ENCODE data around the gene UBE2D3. TPM values are rescaled to one million over a fixed set of nuclear protein-coding genes. Genes with fewer than 3 reads are reported as not detected.

The UBE2D3 gene
- total RNA-seq, 1 experiment from 2014 or later: 701 TPM

DNA sequence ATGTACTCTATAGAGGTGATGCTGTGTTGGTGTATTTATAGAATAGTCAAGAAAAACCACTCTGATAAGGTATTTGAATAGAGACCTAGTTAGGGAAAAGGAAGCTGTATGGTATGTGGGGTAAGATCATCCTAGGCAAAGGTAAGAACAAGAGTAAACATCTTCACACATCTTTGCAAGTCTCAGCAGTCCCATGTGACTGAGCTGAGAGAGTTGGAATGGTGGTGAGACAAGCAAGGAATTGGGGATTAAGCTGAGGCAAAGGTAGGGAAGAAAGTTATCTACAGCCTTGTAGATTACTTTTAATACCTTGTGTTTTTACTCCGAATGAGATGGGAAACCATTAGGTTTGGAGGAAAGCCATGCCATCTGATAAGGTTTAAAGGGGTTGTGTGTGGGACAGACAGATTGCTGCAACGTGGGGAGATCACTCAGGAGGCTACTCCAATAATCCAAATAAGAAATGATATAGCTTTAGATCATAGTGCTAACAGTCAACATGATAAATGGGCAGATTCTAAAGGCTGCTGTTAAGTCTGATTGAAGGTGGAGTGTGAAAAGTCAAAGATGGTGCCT is 34.9 kb downstream of the UBE2D3 start:
- DNase-seq (ENCODE audit: low read depth): no peak

DNA sequence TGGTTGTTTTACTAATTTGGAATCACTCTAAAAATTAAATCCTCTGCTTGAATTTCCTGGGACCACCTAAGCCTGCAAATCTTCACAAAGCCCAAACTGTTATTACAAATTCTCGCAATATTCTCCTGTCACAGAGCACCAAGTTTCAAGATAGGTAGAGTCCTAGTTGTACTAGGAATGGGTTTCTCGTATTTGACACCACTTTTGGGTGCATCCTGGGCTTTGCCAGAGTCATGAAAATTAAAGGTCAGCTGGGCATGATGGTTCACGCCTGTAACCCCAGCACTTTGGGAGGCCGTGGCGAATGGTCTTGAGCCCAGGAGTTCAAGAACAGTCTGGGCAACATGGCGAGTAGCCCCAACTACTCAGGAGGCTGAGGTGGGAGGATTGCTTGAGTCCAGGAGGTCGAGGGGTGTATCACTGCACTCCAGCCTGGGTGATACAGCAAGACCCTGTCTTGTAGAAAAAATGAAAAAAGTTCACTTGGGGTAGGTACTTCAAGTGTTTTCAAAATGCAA is 36.0 kb downstream of the UBE2D3 start:
- DNase-seq (ENCODE audit: low read depth): no peak

DNA sequence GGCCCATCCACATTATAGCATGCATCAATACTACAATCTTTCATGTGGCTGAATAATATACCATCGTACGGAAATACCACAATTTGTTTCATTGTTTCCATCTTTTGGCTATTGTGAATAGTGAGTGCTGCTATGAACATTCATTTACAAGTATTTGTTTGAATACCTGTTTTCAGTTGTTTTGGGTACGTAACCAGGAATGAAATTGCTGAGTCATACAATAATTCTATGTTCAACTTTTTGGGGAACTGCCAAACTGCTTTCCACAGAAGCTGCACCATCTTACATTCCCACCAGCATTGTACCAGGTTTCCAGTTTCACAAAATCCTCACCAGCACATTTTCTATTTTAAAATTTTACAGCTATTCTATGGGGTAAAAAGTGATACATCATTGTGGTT is 38.0 kb downstream of the UBE2D3 start:
- DNase-seq (ENCODE audit: low read depth): peak; percentile 50

DNA sequence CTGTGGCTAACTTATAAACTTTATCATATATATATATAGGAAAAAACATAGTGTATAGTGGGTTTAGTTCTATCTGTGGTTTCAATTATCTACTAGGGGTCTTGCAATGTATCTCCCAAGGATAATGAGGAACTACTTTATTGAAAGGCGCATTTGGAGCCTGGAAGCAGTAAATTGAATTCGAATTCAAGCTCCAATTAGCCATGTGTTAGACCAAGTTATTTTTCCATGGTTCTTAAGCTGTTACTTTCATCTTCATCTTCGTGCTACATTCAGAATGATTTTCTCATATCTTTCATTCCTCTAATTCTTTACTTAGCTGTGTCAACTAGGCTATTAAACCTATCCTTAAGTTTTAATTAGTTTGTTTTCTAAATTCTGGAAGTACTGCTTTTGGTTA is 39.4 kb downstream of the UBE2D3 start:
- no peak for DNase-seq (ENCODE audit: low read depth)

DNA sequence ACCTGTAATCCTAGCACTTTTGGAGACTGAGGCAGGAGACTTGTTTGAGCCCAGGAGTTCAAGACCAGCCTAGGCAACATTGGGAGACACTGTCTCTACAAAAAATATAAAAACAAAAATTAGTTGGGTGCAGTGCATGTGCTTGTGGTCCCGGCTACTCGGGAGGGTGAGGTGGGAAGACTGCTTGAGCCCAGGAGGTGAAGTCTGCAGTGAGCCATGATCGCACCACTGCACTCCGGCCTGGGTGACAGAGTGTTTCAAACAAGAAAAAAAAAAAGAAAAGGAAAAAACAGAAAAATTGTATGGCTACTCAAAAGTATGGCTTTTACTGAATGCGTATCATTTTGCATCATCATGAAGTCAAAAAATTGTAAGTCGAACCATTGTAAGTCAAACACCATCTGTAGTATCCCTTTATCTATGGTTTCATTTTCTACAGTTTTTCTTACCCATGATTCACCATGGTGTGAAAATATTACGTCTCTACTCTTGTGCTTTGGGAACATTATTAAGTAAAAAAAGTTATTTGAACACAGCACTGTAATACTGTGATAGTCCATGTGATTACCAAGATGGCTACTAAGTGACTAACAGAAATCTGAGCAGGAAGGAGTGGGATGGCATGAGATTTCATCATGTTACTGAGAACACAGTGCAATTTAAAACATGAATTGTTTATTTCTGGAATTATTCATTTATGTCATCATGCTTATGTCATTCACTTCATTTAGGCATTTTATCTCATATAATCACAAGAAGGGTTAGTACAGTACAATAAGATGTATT is 40.1 kb downstream of the UBE2D3 start:
- DNase-seq (ENCODE audit: low read depth): no peak

DNA sequence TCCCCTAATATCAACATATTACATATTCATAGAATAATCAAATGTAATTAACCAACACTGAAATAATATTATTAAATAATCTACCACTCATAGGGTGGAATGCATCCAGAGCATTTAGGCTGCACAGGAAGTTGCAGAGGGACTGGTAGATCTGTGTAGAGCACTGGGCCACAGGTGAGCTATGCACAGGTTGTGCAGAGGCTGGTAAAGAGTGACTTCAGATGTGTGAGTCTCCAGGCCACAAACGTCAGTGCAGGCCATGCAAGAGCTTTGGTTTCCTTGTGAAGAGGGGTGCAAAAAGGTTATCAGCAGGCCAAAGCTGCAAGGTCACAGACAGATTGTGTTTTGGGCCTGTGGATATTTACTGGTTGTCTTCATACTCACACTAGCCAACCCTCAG is 41.1 kb downstream of the UBE2D3 start:
- no peak for DNase-seq (ENCODE audit: low read depth)

DNA sequence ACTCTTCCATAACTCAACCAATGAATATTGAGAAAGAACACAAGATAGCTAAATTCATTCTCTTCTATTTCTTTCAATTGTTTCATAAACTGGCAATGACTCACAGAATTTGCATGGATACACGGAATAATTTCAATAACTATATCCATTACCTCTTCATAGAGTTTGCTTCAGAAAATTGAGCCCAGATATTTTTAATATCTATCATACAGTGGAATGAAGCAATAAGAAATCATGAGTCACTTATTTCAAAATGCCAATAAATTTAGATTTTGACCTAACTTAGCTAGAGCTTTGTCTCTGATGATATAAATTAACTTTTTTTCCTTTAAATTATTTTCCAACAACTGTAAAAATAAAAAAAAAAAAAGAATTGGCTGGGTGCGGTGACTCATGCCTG is 44.3 kb downstream of the UBE2D3 start:
- DNase-seq (ENCODE audit: low read depth): no peak

DNA sequence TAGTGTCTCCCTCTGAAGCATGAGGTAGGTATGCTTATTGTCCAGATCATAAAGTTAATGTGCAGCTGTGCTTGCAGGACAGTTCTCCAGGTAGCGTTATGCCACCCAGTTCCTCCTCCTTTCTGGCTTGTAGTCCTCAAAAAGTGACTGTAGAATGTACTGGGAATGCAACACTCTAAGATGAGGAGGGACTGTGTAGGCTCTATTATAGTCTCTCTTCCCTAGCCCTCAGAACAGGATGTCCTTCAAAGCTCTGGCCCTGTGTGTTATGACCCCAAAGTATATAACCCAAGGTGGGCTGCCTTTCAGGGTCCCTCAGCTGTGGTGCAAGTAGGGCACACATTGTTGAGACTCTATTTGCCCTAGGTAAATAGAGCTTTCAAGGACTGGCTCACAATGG is 45.8 kb downstream of the UBE2D3 start:
- DNase-seq (ENCODE audit: low read depth): no peak

DNA sequence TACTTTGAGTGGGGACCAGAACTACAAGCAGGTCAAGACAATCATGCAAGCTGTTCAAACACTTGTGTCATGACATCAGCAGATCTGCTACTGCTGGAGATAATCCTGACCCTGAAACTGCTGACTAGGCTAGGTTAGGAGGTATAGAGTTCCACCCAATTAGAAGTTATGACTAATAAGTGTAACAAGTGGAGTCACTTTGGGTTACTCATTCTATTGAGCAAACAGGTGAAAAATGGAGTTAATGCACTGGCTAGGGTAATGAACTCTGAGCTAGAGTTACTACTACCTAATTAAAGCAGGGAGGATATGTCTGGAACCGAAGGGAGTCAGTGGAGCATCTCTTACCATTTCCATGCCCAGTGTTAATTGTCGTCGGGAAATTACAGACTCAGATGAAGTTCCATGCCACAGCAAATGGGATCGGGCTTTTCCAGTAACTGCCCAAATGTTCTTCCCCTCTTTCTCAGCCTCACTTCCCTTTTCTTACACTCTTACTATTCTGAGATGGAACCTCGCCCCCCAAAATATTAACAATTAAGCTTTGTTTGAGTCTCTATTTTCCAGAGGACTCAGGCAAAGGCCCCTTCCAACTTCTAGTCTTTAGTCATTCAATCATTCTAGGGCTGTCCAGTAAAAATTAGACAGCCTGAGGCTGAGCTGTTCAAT is 46.7 kb downstream of the UBE2D3 start:
- DNase-seq (ENCODE audit: low read depth): peak; percentile 62

DNA sequence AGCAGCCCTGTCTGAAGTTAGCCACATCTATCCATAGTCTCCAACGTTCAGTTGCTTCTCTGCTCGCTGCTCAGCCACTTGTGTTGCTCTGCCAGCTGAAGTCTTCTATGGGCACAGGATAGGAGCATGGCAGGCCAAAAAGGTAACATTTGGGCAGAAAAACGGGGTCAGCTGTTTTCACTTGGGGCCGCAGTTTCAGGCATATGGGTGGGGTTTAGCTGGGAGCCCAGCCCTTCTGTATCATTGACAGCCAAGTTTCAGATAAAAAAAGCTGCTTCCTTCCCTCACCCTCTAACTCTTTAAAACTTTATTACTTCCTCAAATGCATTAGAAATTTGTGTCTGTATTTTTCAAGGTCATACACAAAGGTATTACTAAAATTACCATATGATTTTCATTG is 48.1 kb downstream of the UBE2D3 start:
- DNase-seq (ENCODE audit: low read depth): no peak

DNA sequence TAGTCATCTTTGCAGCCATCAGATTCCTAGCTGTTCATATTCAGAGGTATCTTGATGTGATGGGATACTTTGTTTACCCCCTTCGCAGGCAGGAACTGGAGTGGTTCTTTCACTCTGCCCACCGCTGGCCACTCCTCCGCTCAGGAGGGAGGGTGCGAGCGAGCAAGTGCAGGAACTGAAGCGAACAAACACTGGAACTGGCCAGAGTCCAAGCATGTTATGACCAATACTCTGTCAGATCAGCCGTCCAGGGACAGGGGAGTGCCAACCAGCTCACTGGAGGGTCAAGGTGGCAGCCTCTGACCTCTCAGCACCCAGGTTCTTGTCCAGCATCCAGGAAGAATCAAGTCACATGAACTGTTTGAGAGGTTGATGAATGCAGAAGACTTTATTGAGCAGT is 48.6 kb downstream of the UBE2D3 start:
- DNase-seq (ENCODE audit: low read depth): no peak

DNA sequence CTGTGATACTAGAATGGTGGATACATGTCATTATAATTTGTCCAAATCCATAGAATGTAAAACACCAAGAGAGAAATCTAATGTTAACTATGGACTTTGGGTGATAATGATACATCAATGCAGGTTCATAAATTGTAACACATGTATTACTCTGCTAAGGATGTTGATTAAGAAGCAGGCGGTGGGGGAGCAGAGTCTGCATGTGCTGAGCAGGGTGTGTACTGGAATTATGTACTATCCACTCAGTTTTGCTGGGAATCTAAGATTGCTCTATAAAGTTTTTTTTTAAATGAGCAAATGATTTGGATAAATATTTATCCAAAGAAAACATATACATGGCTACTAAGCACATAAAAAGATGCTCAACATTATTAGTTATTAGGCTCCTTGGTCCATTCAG is 51.5 kb downstream of the UBE2D3 start:
- no peak for DNase-seq (ENCODE audit: low read depth)

DNA sequence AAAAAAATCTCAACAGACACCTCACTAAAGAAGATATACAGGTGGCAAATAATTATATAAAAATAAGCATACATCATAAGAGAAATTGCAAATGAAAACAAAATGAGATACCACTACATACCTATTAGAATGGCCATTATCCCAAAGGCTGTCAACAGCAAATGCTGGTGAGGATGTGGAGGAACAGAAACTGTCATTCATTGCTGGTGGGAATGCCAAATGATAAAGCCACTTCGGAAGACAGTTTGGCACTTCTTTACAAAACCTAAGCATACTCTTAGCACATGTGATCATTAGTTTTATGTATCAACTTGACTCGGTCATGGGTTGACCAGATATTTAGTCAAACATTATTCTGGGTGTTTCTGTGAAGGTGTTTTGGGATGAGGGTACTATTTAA is 53.1 kb downstream of the UBE2D3 start:
- DNase-seq (ENCODE audit: low read depth): no peak

DNA sequence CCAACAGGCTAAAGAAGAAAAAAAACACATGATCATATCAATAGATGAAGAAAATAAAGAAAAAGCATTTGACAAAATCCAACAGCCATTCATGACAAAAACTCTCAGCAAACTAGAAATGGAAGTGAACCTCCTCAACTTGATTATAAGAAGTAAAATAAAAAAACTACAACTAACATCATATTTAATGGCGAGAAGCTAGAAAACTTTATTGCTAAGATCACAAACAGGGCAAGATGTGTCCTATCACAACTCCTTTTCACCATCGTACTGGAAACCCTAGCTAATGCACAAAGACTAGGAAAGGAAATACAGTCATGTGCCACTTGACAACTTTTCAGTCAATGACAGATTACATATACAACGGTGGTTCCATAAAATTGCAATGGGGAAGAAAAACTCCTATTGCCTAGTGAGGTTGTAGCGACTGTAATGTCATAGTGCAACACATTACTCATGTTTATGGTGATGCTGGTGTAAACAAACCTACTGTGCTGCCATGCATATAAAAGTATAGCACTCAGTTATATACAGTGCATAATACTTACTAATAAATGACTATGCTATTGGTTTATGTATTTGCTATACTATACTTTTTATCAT is 54.5 kb downstream of the UBE2D3 start:
- DNase-seq (ENCODE audit: low read depth): no peak

DNA sequence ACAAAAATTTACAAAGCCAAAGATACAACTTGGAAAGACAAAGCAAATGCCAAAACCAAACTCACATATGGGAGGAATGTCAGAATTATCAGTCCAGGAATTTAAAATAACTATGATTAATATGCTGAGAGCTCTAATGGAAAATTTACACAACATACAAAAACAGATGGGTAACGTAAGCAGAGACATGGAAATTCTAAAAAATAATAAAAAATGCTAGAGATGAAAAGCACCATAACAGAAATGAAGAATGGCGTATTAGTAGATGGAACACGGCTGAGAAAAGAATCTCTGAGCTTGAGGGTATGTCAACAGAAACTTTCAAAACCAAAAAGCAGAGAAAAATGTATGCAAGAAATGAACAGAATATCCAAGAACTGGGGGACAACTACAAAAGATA is 62.5 kb downstream of the UBE2D3 start:
- no peak for DNase-seq (ENCODE audit: low read depth)

DNA sequence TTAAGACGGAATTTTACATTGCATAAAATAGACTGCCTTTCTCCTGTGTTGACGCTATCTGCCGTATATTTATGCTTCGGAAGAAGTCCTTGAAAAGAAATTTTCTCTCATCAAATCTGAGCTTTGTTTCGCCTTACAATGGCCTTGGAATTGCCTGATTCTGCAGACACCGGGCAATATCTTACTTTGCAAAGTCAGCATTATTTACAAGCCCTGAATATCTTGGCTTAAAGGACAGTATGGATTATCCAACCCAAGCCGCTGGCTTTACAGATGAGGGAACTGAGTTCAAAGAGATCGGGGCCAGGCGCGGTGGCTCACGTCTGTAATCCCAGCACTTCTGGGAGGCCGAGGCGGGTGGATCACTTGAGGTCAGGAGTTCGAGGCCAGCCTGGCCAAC is 65.4 kb downstream of the UBE2D3 start:
- no peak for DNase-seq (ENCODE audit: low read depth)

DNA sequence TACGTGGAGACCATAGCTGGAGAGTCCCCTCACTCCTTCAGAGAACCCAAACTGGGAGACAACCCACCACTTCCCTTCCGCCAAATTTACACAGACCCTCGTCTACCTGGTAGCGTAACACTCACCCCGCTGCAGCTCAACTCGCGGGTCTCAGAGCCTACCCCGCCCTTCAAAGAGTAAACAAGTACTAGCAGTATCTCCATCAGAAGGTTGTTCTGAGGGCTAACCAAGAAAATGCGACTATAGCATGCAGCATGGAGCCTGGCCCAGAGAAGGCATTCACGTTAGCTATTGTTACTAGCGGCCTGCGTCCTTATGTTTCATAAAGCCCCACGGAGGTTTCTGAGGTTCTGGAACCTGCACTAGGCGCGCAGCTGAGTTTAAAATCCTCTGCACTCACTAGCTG is 66.1 kb downstream of the UBE2D3 start:
- DNase-seq (ENCODE audit: low read depth): no peak

DNA sequence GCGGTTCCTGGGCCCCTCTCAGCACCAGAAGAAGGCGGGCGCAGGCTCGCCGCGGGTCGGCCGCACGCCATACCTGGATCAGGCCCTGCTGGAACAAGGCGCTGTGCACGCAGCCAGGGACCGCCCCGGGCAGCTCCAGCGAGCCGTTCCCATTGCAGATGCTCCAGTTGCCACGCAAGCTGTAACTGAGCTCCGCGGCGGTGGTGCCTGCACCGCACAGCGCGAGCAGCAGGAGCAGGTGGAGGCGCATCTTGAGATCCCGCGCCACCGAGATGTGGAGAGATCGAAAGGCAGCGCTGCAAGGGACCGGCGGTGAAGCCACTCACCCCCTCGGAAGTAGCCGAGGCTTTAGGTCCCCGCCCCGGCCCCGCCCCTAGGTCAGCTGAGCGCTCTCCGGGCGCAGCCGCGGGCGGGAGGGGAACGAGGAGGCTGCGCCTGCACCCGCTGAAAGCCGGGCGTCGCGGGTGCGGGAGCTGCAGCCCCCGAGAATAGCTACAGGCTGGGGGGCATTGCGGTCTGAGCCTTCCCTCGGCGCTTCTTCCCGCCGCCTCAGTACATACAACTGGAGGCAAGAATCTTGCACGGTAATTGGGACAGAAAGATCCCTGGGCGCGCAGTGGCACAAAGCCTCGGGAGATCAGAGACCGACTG is 66.6 kb downstream of the UBE2D3 start, which contains the start of gene MANBA:
MANBA (minus strand) TSS at position 324 of the 651 bp plus-strand sequence; CDS start at position 250, 74 bp downstream.
- peak; percentile 78 for DNase-seq (ENCODE audit: low read depth)

DNA sequence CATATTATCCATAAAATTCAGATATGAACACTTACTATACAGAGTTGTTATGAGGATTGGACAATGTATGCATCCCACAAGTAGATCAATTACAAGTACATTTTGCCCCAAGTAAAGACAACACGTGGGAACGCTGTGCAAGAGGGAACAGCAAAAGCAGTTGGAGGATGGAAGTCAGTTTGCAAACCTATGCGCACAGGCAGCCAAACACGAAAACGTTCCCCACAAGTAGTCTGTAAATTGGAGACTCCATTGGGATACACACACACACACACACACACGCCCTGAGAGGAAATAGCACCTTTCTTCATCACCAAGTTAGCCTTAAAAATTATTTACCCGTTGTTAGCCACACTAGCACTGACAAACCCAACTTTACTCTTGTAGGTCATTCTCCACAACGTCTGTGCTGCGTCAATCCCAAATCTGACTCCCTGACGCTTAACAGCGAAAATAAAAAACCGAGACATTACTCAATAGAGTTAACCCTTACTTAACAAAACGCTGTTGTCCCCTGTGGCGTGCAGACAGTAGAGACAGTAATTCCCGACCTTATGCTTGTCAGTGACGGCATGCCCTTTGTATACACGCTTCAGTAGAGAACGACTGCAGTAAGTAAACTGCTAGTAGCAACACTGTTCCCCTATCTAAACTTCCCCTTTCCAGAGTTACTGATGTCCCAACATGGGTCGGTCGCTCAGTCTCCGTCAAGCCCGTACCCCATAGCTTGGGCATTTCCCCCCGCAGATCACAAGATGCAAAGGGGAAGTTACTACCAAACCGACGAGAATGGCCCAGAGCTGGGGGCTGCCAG is 67.3 kb downstream of the UBE2D3 start:
- peak; percentile 48 for DNase-seq (ENCODE audit: low read depth)

All from HT1080 (cell line).